CD4-positive, alpha-beta memory T cell (primary cell): ENCODE measurements around the gene CDH3. TPM values are rescaled to one million over a fixed set of nuclear protein-coding genes. Genes with fewer than 3 reads are reported as not detected.

ENCODE experiments used
- CTCF ChIA-PET: fragments of 350-600 bp; sonication (Branson Sonifier 250); formaldehyde crosslinking; loops from one replicate; lab custom pipeline; 2021; ENCODE audit warnings: inconsistent platforms; ENCODE audit not compliant: partially characterized antibody; lab: Charles Lee
- POLR2A ChIA-PET: fragments of 350-600 bp; sonication (Branson Sonifier 250); formaldehyde crosslinking; loops from one replicate; lab custom pipeline; 2021; ENCODE audit not compliant: partially characterized antibody; lab: Charles Lee
- DNase-seq, 5 donors: peaks; one replicate each; pipeline versions ENCODE4 v3.0.0 to v3.0.0-alpha.2; 2020 to 2022; ENCODE audit warnings: mixed read lengths in 1 of 5
- H3K27ac ChIP-seq: one replicate; pipeline ENCODE4 v1.7.0; 2013; ENCODE audit warnings: low read depth, low read length
- H3K27me3 ChIP-seq: 2 replicates; pipeline ENCODE4 v1.7.0; 2013; ENCODE audit warnings: mild to moderate bottlenecking, low read length, moderate library complexity; ENCODE audit not compliant: insufficient read depth
- H3K36me3 ChIP-seq: 2 replicates; pipeline ENCODE4 v1.7.0; 2013; ENCODE audit warnings: mild to moderate bottlenecking, low read length, moderate library complexity; ENCODE audit not compliant: insufficient read depth
- H3K4me1 ChIP-seq: 2 replicates; pipeline ENCODE4 v1.7.0; 2013; ENCODE audit warnings: mild to moderate bottlenecking, low read length, moderate library complexity; ENCODE audit not compliant: insufficient read depth
- H3K4me3 ChIP-seq, 2 donors: one replicate each; pipeline ENCODE4 v1.7.0; 2013; ENCODE audit warnings: low read length in 2 of 2, mild to moderate bottlenecking in 1 of 2
- H3K9me3 ChIP-seq, 2 donors: one replicate each; pipeline ENCODE4 v1.7.0; 2013; ENCODE audit warnings: low read length in 2 of 2, control low read depth in 1 of 2; ENCODE audit not compliant: control insufficient read depth in 1 of 2
- H3K27ac Mint-ChIP-seq, 7 donors: one replicate each; pipeline ENCODE4 v1.8.0; 2020 to 2021; ENCODE audit warnings: mixed read lengths in 7 of 7, mild to moderate bottlenecking in 6 of 7, inconsistent platforms in 3 of 7, moderate library complexity in 3 of 7
- H3K27me3 Mint-ChIP-seq, 2 donors: one replicate each; pipeline ENCODE4 v1.8.0; 2020 to 2021; ENCODE audit warnings: mixed read lengths in 2 of 2
- H3K36me3 Mint-ChIP-seq, 2 donors: one replicate each; pipeline ENCODE4 v1.8.0; 2020 to 2021; ENCODE audit warnings: mixed read lengths in 2 of 2, inconsistent platforms in 1 of 2, mild to moderate bottlenecking in 1 of 2
- H3K4me1 Mint-ChIP-seq, 4 donors: one replicate each; pipeline ENCODE4 v1.8.0; 2020 to 2021; ENCODE audit warnings: mixed read lengths in 4 of 4, mild to moderate bottlenecking in 1 of 4
- H3K4me3 Mint-ChIP-seq, 8 donors: one replicate each; pipeline ENCODE4 v1.8.0; 2020 to 2021; ENCODE audit warnings: mixed read lengths in 8 of 8, mild to moderate bottlenecking in 7 of 8, moderate library complexity in 6 of 8, inconsistent platforms in 3 of 8
- H3K9me3 Mint-ChIP-seq, 8 donors: one replicate each; pipeline ENCODE4 v1.8.0; 2020 to 2021; ENCODE audit warnings: mixed read lengths in 8 of 8, mild to moderate bottlenecking in 5 of 8, inconsistent platforms in 3 of 8, moderate library complexity in 1 of 8
- intact Hi-C: fragments of 100-400 bp; cut with micrococcal nuclease; formaldehyde crosslinking; loops from one replicate; pipeline ENCODE4 v1.15.1; 2023
- polyA plus RNA-seq, 2 donors: library from polyadenylated mRNA; unstranded; fragments of 300-500 nt; fragmentation: Illumina TruSeq; gene quantifications; one replicate each; pipeline ENCODE4 v1.2.3, GENCODE V29; 2021
- total RNA-seq, 2 experiments: library from RNA; stranded (reverse); gene quantifications; one replicate each; pipeline ENCODE4 v1.2.3, GENCODE V29; 2021

Gene CDH3
- total and polyA plus RNA-seq, 4 experiments from 2014 or later = 0.39 to 0.47 TPM; not detected in 2

DNA sequence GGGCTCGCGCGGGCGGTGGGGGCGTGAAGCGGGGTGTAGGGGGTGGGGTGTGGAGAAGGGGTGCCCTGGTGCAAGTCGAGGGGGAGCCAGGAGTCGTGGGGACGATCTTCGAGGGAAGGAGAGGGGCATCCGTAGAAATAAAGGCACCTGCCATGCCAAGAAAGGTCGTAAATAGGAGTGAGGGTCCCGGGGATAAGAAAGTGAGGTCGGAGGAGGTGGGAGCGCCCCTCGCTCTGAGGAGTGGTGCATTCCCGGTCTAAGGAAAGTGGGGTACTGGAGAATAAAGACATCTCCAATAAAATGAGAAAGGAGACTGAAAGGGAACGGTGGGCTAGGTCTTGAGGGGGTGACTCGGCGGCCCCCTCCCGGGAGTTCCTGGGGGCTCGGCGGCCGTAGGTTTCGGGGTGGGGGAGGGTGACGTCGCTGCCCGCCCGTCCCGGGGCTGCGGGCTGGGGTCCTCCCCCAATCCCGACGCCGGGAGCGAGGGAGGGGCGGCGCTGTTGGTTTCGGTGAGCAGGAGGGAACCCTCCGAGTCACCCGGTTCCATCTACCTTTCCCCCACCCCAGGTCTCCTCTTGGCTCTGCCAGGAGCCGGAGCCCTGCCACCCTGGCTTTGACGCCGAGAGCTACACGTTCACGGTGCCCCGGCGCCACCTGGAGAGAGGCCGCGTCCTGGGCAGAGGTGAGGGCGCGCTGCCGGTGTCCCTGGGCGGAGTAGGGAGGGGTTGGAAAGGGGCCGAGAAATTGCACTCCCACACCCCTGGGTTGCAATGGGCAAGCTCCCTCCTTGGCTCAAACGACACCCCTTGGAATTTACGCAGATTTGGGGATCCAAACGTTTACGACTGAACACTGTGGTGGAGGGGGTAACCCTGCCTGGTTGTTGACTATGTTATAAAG lies 92.9 kb downstream of the CDH3 start:
- no peaks in the 10 kb centered on the region for H3K36me3 ChIP-seq
- Mint-ChIP-seq H3K36me3 (no peaks in the 10 kb centered on the region), H3K4me1 (peaks cover 4 to 10% (median 6%) of the 10 kb centered on the region in 4 donors), H3K9me3 (peaks cover 0 to 2% (median 0%) of the 10 kb centered on the region in 8 donors), H3K4me3 (peak overlapping the region in 7 of 8 donors; percentile 41 to 79 (median 57)), H3K27ac (no peak overlapping the region), H3K27me3 (peaks cover 23 to 29% of the 10 kb centered on the region in 2 donors)
- CTCF ChIA-PET = no interaction called here
- no peak overlapping the region for H3K27ac ChIP-seq
- intact Hi-C loops = no loop called here
- DNase-seq = no peak
- no peaks in the 10 kb centered on the region for H3K4me1 ChIP-seq
- H3K4me3 ChIP-seq = no peak overlapping the region
- H3K27me3 ChIP-seq = peaks cover 4% of the 10 kb centered on the region
- no peaks in the 10 kb centered on the region for H3K9me3 ChIP-seq
- POLR2A ChIA-PET = no interaction called here

DNA sequence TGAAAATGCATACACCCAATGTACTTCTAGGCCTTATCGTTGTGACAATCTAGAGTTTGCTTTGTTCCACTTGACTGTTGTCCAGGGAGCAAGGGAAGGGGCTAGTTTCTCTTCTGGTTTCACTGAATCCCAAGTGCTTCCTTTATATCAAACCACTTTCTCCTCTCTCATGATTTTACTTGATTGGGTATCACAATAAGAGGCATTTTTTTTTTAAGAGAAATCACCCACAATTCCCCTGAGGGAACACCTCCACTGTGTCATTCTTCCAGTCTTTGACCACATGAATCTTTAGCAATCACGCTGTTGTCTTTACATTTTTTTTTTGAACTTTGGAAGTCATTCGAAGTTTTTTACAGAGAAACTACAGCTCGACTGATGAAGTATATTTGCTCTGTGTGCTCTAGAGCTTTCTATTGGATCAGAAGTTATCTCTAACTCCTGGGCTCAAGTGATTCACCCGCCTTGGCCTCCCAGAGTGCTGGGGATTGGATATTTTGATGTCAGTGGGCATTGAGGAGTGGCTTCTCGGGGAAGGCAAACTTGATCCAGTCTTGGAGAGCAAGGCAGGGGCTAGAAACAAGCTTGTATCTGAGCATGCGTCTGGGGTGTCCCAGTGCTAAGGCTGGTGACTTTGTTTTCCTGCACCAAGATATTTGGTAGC lies 95.0 kb downstream of the CDH3 start:
- H3K4me3 ChIP-seq = no peak overlapping the region
- H3K27ac ChIP-seq = no peak overlapping the region
- H3K4me1 ChIP-seq = no peaks in the 10 kb centered on the region
- Mint-ChIP-seq H3K36me3 (no peaks in the 10 kb centered on the region), H3K27me3 (peaks cover 21 to 25% of the 10 kb centered on the region in 2 donors), H3K4me1 (peaks cover 4 to 10% (median 6%) of the 10 kb centered on the region in 4 donors), H3K4me3 (no peak overlapping the region), H3K27ac (no peak overlapping the region), H3K9me3 (peaks cover 0 to 3% (median 0%) of the 10 kb centered on the region in 8 donors)
- no peaks in the 10 kb centered on the region for H3K9me3 ChIP-seq
- CTCF ChIA-PET = no interaction called here
- intact Hi-C loops = no loop called here
- peaks cover 4% of the 10 kb centered on the region for H3K27me3 ChIP-seq
- POLR2A ChIA-PET = no interaction called here
- DNase-seq = no peak
- no peaks in the 10 kb centered on the region for H3K36me3 ChIP-seq

DNA sequence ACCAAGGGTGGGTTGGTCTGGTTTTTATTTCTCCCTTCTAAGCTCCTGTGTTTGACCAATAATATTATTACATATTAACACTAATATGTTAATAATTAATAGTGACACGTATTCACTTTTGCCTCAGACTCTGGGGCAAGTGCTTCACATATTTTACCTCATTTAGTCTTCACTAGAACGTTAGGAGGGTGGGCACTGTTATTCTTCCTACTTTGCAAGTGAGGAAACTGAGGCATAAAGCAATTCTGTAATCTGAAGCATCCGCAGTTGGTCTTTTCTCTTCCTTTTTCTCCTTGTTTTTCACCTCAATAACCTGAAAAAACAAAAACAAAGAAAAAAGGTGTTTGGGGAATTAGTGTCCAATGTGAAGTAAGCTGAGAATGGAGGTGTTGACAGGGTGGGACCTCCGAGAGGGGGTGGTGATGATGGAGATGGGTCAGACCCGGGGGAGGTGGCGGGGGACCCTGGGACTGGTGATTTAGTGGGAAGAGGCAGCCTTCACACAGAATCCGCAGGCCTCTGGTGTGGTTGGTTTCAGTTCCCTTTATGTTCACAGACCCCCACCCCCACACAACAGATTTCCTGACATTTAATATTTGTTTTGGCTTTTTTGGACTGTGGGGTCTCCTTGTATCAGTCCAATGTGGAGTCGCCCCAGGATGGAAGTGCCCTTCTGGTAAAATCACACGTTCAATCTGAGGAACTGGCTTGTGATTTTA lies 95.7 kb downstream of the CDH3 start:
- Histone ChIP-seq H3K9me3 (no peaks in the 10 kb centered on the region), H3K4me3 (no peak overlapping the region), H3K4me1 (no peaks in the 10 kb centered on the region), H3K27me3 (peaks cover 4% of the 10 kb centered on the region), H3K36me3 (no peaks in the 10 kb centered on the region), H3K27ac (no peak overlapping the region)
- DNase-seq = no peak
- ChIA-PET POLR2A (no interaction called here), CTCF (no interaction called here)
- Mint-ChIP-seq H3K9me3 (peaks cover 0 to 1% (median 0%) of the 10 kb centered on the region in 8 donors), H3K4me3 (no peak overlapping the region), H3K27me3 (peaks cover 20 to 24% of the 10 kb centered on the region in 2 donors), H3K4me1 (peaks cover 4 to 10% (median 6%) of the 10 kb centered on the region in 4 donors), H3K36me3 (no peaks in the 10 kb centered on the region), H3K27ac (peak overlapping the region in 1 of 7 donors; percentile 18)
- intact Hi-C loops = no loop called here

DNA sequence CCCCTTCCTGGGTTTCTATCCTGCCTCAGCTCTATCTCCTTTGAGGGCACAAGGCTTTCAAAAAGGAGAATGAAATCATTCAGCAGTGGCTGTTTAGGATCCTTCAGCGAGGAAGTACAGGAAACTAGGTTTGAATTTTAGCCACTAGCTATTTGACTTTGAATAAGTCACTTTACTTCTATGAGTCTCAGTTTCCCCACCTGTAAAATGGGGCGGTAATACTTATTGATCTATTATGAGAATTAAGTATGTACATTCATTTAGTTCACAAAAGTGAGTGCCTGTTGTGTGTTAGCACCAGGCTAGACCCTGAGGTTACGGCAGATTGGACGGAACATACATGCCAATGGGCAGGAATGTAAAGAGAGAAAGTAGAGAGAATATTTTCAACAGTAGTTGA lies 98.6 kb downstream of the CDH3 start:
- H3K27me3 ChIP-seq = no peaks in the 10 kb centered on the region
- CTCF ChIA-PET = interaction anchor here (1.8 kb wide), 1 partner anchor 9 kb away, joined by 4 read pairs; no protein-coding TSS in a partner anchor
- Mint-ChIP-seq H3K36me3 (no peaks in the 10 kb centered on the region), H3K27me3 (peaks cover 4 to 9% of the 10 kb centered on the region in 2 donors), H3K4me1 (no peaks in the 10 kb centered on the region), H3K4me3 (no peak overlapping the region), H3K27ac (no peak overlapping the region), H3K9me3 (peaks cover 0 to 1% (median 0%) of the 10 kb centered on the region in 8 donors)
- no peaks in the 10 kb centered on the region for H3K4me1 ChIP-seq
- H3K4me3 ChIP-seq = no peak overlapping the region
- H3K27ac ChIP-seq = no peak overlapping the region
- DNase-seq = no peak
- H3K9me3 ChIP-seq = no peaks in the 10 kb centered on the region
- H3K36me3 ChIP-seq = no peaks in the 10 kb centered on the region
- POLR2A ChIA-PET = no interaction called here
- intact Hi-C loops = no loop called here

DNA sequence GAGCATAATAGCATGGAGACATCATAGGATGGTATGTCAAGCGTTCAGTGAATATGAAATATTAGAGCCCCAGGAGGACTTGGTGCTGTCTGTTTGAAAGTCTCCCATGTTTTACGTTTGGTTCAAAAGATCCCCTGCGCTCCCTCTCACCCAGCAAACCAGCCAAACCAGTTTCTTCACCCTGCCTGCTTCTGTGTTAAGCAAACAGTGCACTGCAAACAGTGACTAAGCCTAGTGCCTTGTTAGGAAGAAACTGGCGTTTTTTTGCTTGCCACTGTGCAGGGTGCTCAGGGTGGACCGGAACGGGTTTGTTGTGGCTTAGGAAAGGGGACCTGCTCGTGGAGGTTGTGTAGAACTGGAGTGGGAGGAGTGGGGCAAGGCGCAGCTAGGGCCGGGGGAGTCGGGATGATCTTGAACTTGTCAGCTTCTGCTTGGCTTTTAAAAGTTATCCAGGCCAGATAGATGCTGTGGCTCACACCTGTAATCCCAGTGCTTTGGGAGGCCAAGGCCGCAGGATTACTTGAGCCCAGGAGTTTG lies 99.7 kb downstream of the CDH3 start:
- no peaks in the 10 kb centered on the region for H3K36me3 Mint-ChIP-seq
- H3K27ac Mint-ChIP-seq = no peak overlapping the region
- Histone ChIP-seq H3K27me3 (no peaks in the 10 kb centered on the region), H3K27ac (no peak overlapping the region), H3K9me3 (no peaks in the 10 kb centered on the region), H3K4me1 (no peaks in the 10 kb centered on the region), H3K4me3 (no peak overlapping the region), H3K36me3 (no peaks in the 10 kb centered on the region)
- ChIA-PET POLR2A (no interaction called here), CTCF (no interaction called here)
- intact Hi-C loops = no loop called here
- H3K4me1 Mint-ChIP-seq = no peaks in the 10 kb centered on the region
- no peak for DNase-seq
- H3K4me3 Mint-ChIP-seq = no peak overlapping the region
- H3K9me3 Mint-ChIP-seq = peaks cover 0 to 1% (median 0%) of the 10 kb centered on the region in 8 donors
- peaks cover 4 to 9% of the 10 kb centered on the region in 2 donors for H3K27me3 Mint-ChIP-seq

DNA sequence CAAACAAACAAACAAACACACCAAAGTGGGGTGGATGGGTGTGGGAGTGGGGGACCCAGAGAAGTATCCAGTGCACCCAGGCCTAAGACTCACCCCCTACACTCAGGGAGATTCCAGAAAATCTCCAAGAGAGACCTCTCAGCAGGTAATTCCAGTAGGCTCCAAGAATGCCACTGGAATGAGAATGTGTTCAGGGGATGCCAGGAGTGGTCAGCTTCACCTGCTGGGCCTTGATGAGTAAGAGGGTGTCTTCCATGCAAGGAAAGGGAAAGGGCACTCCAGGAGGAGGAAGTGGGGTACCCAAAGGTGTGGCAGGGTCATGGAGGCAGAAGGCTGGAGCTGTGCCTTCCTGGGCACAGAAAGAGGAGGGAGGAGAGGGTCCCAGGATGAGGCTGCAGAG lies 101.8 kb downstream of the CDH3 start:
- Histone ChIP-seq H3K27ac (no peak overlapping the region), H3K27me3 (no peaks in the 10 kb centered on the region), H3K4me3 (no peak overlapping the region), H3K9me3 (no peaks in the 10 kb centered on the region), H3K4me1 (no peaks in the 10 kb centered on the region), H3K36me3 (no peaks in the 10 kb centered on the region)
- intact Hi-C loops = no loop called here
- CTCF ChIA-PET = no interaction called here
- peaks cover 0 to 1% (median 0%) of the 10 kb centered on the region in 8 donors for H3K9me3 Mint-ChIP-seq
- DNase-seq = no peak
- no peak overlapping the region for H3K4me3 Mint-ChIP-seq
- H3K27ac Mint-ChIP-seq = no peak overlapping the region
- peaks cover 2 to 3% of the 10 kb centered on the region in 2 donors for H3K27me3 Mint-ChIP-seq
- POLR2A ChIA-PET = no interaction called here
- H3K4me1 Mint-ChIP-seq = no peaks in the 10 kb centered on the region
- H3K36me3 Mint-ChIP-seq = no peaks in the 10 kb centered on the region
